SK-N-SH treated with all-trans-retinoic acid at 6 μM for 48 hours (cell line): ENCODE results near the gene DNLZ.
A peak's percentile ranks its signal among the peaks of the same experiment; 100 is the strongest.

Source experiments
- ATAC-seq: fragments of 200-7000 bp; cut with Tn5 transposase; 3 replicates; pipeline ENCODE4 v1.9.1; 2020; ENCODE audit warnings: mild to moderate bottlenecking, moderate library complexity
- ARNTL ChIP-seq: fragments of 450-650 bp; formaldehyde crosslinking; IDR thresholded peaks from 2 replicates; pipeline ENCODE4 v1.5.0; 2020; ENCODE audit warnings: low read depth, mild to moderate bottlenecking, moderate library complexity, borderline replicate concordance
- BACH2 ChIP-seq: fragments of 250-450 bp; sonication (Bioruptor Pico); IDR thresholded peaks from 2 replicates; pipeline ENCODE4 v1.9.0; 2021; ENCODE audit warnings: mild to moderate bottlenecking, borderline replicate concordance
- CSDC2 ChIP-seq: fragments of 250-450 bp; sonication (Bioruptor Pico); IDR thresholded peaks from 2 replicates; pipeline ENCODE4 v1.5.0; 2020; ENCODE audit warnings: mild to moderate bottlenecking, moderate library complexity
- CSRNP3 ChIP-seq: fragments of 250-450 bp; sonication (Bioruptor Pico); IDR thresholded peaks from 2 replicates; pipeline ENCODE4 v1.5.1; 2021; ENCODE audit warnings: mild to moderate bottlenecking, moderate library complexity
- ESRRG ChIP-seq: fragments of 250-450 bp; sonication (Bioruptor Pico); IDR thresholded peaks from 2 replicates; pipeline ENCODE4 v1.6.1; 2021; ENCODE audit warnings: mild to moderate bottlenecking
- GLIS3 ChIP-seq: fragments of 250-450 bp; sonication (Bioruptor Pico); IDR thresholded peaks from 2 replicates; pipeline ENCODE4 v1.5.0; 2020; ENCODE audit warnings: mild to moderate bottlenecking, moderate library complexity
- OSR1 ChIP-seq: fragments of 250-450 bp; sonication (Bioruptor Pico); IDR thresholded peaks from 2 replicates; pipeline ENCODE4 v1.8.0; 2022; ENCODE audit warnings: moderate library complexity, mild to moderate bottlenecking, inconsistent platforms
- PPARA ChIP-seq: fragments of 250-450 bp; sonication (Bioruptor Pico); IDR thresholded peaks from 2 replicates; pipeline ENCODE4 v1.5.0; 2020; ENCODE audit warnings: mild to moderate bottlenecking, borderline replicate concordance
- RARB ChIP-seq: fragments of 250-450 bp; sonication (Bioruptor Pico); IDR thresholded peaks from 2 replicates; pipeline ENCODE4 v1.8.0; 2021; ENCODE audit warnings: mild to moderate bottlenecking, moderate library complexity
- SNAI2 ChIP-seq: fragments of 250-450 bp; sonication (Bioruptor Pico); IDR thresholded peaks from 2 replicates; pipeline ENCODE4 v1.5.0; 2020; ENCODE audit warnings: mild to moderate bottlenecking, moderate library complexity
- TCF4 ChIP-seq: fragments of 250-450 bp; sonication (Bioruptor Pico); IDR thresholded peaks from 2 replicates; pipeline ENCODE4 v1.8.0; 2021; ENCODE audit warnings: mild to moderate bottlenecking, moderate library complexity, borderline replicate concordance
- TOX ChIP-seq: fragments of 250-450 bp; sonication (Bioruptor Pico); IDR thresholded peaks from 2 replicates; pipeline ENCODE4 v1.8.0; 2021; ENCODE audit warnings: mild to moderate bottlenecking, moderate library complexity, borderline replicate concordance
- TSHZ2 ChIP-seq: fragments of 250-450 bp; sonication (Bioruptor Pico); IDR thresholded peaks from 2 replicates; pipeline ENCODE4 v1.5.0; 2020; ENCODE audit warnings: mild to moderate bottlenecking, moderate library complexity
- ZC3H10 ChIP-seq: fragments of 250-450 bp; sonication (Bioruptor Pico); IDR thresholded peaks from 2 replicates; pipeline ENCODE4 v1.5.1; 2021; ENCODE audit warnings: mild to moderate bottlenecking, moderate library complexity
- ZFP3 ChIP-seq: fragments of 250-450 bp; sonication (Bioruptor Pico); IDR thresholded peaks from 2 replicates; pipeline ENCODE4 v1.5.0; 2020; ENCODE audit warnings: mild to moderate bottlenecking, moderate library complexity
- ZFP30 ChIP-seq: fragments of 450-650 bp; formaldehyde crosslinking; IDR thresholded peaks from 2 replicates; pipeline ENCODE4 v1.5.0; 2022; ENCODE audit warnings: mild to moderate bottlenecking, moderate library complexity
- ZNF565 ChIP-seq: fragments of 450-650 bp; formaldehyde crosslinking; conservative IDR thresholded peaks from 2 replicates; pipeline ENCODE4 v1.5.0; 2020; ENCODE audit warnings: low read depth, mild to moderate bottlenecking, moderate library complexity
- ZNF70 ChIP-seq: fragments of 450-650 bp; formaldehyde crosslinking; IDR thresholded peaks from 2 replicates; pipeline ENCODE4 v1.5.0; 2020; ENCODE audit warnings: mild to moderate bottlenecking, moderate library complexity
- ZNF8 ChIP-seq: fragments of 450-650 bp; formaldehyde crosslinking; IDR thresholded peaks from 2 replicates; pipeline ENCODE4 v1.5.0; 2020; ENCODE audit warnings: mild to moderate bottlenecking, moderate library complexity

The DNLZ gene

GRCh38 chr9:136363949-136364748 is 605 bp upstream of the DNLZ start (continued):
- TF ChIP-seq OSR1 (CRISPR knock-in tag), result no peak
- no peak for TF ChIP-seq ARNTL (CRISPR knock-in tag)
- no peak for TF ChIP-seq GLIS3 (CRISPR knock-in tag)

GRCh38 chr9:136362450-136362784 is 1.1 kb downstream of the DNLZ start:
- ATAC-seq, result peak; percentile 0; the same call in 1 of the 3 replicates
- no peak for TF ChIP-seq ZNF565 (CRISPR knock-in tag)
- TF ChIP-seq TSHZ2, result no peak
- TF ChIP-seq GLIS3 (CRISPR knock-in tag), result no peak
- no peak for TF ChIP-seq TOX (CRISPR knock-in tag)
- TF ChIP-seq ESRRG (CRISPR knock-in tag), result no peak
- no peak for TF ChIP-seq SNAI2 (CRISPR knock-in tag)
- no peak for TF ChIP-seq ZNF8 (CRISPR knock-in tag)
- TF ChIP-seq RARB (CRISPR knock-in tag), result no peak
- TF ChIP-seq CSDC2 (CRISPR knock-in tag), result no peak
- TF ChIP-seq ZC3H10 (CRISPR knock-in tag), result no peak
- no peak for TF ChIP-seq ZFP3 (CRISPR knock-in tag)
- no peak for TF ChIP-seq PPARA (CRISPR knock-in tag)
- TF ChIP-seq, all 23 proteins: peak for 0

- peak; percentile 68 for TF ChIP-seq TCF4 (CRISPR knock-in tag)
- no peak for TF ChIP-seq ZNF70 (CRISPR knock-in tag)
- TF ChIP-seq, all 23 proteins: peak for 1
- ATAC-seq, result no peak
These were observed 1.6 kb downstream of the DNLZ start for GRCh38 chr9:136361754-136362449.

- ATAC-seq, result no peak
These were observed 2.3 kb downstream of the DNLZ start for GRCh38 chr9:136361047-136361753.

More at GRCh38 chr9:136361047-136361753, 2.3 kb downstream of the DNLZ start:
- no peak for TF ChIP-seq TSHZ2
- no peak for TF ChIP-seq ZFP30 (CRISPR knock-in tag)
- no peak for TF ChIP-seq RARB (CRISPR knock-in tag)
- no peak for TF ChIP-seq ZNF70 (CRISPR knock-in tag)
- TF ChIP-seq OSR1 (CRISPR knock-in tag), result no peak
- no peak for TF ChIP-seq CSRNP3 (CRISPR knock-in tag)
- no peak for TF ChIP-seq GLIS3 (CRISPR knock-in tag)
- TF ChIP-seq ESRRG (CRISPR knock-in tag), result no peak
- TF ChIP-seq BACH2 (CRISPR knock-in tag), result no peak
